Measurements from ENCODE around the gene HBE1. TPM values are rescaled to one million over a fixed set of nuclear protein-coding genes. Genes with fewer than 3 reads are reported as not detected.
A peak's percentile ranks its signal among the peaks of the same experiment; 100 is the strongest.
"Not testable (repeated sequence)": the region's sequence is repeated elsewhere in the genome, so short reads cannot be mapped to it uniquely, and the experiment has no call there.

Gene HBE1
- total and polyA plus RNA-seq, 8 donors = 4.2 to 41.6 (median 16.3) TPM; not detected in 2

DNA sequence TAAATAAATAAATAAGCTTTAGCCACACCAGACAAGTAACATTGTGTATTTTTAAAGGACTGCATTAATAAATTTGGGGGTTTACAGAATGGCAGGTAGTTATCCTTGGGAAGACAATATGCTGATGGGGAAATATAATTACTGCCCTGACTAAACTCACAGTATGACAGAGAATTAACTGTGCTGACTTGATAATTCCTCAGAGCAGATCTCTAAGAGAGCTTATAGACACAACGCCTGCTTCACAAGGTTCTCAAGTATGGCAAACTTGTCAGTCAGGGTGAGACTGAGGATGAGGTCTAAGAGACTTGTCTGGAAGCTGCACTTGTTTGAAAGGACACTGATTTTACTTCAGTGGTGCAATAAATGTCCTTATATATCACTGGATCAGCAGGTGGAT, 28.7 kb upstream of the HBE1 start:
- Histone ChIP-seq H3K4me1 (no peaks in the 10 kb centered on the region), H3K9me3 (no peaks in the 10 kb centered on the region), H3K27me3 (no peaks in the 10 kb centered on the region), H3K4me3 (no peak overlapping the region), H3K36me3 (no peaks in the 10 kb centered on the region), H3K27ac (no peak overlapping the region)
- ATAC-seq (no peak), DNase-seq (no peak)
- TF ChIP-seq, protein P1, sequence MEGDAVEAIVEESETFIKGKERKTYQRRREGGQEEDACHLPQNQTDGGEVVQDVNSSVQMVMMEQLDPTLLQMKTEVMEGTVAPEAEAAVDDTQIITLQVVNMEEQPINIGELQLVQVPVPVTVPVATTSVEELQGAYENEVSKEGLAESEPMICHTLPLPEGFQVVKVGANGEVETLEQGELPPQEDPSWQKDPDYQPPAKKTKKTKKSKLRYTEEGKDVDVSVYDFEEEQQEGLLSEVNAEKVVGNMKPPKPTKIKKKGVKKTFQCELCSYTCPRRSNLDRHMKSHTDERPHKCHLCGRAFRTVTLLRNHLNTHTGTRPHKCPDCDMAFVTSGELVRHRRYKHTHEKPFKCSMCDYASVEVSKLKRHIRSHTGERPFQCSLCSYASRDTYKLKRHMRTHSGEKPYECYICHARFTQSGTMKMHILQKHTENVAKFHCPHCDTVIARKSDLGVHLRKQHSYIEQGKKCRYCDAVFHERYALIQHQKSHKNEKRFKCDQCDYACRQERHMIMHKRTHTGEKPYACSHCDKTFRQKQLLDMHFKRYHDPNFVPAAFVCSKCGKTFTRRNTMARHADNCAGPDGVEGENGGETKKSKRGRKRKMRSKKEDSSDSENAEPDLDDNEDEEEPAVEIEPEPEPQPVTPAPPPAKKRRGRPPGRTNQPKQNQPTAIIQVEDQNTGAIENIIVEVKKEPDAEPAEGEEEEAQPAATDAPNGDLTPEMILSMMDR (IDR thresholded peaks at IDR 0.05) = no peak
- intact Hi-C loops (cut with DNase I) = no loop called here

DNA sequence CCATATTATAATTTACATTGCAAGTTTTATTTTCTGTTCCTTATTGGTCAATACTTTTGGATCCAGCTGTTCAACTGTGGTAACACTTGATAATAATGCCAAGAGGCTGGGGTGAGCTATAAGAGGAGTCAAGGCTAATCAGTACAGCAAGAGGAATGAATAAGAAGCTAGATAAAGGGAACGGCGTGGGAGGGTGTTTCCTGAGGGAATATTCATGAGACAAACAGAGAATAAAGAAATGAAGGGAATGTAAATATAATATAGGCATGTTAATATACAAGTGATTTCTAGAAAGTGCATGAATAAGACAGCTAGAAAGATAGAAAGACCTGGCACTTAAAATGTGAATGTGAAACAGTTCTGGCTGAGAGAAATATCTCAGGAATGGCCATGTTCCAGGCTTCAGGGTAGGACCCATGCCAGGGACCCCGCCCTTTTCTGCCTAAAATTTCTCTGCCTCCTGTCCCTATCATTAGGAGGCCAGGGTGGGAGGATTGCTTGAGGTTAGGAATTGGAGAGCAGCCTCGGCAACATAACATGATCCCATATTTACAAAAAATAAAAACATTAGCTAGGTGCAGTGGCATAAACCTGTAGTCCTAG, 28.1 kb upstream of the HBE1 start:
- intact Hi-C loops (cut with DNase I) = no loop called here
- no peak overlapping the region for H3K4me3 ChIP-seq
- no peak overlapping the region for H3K27ac ChIP-seq
- H3K9me3 ChIP-seq = no peaks in the 10 kb centered on the region
- H3K4me1 ChIP-seq = no peaks in the 10 kb centered on the region
- DNase-seq = peak in 1 of 4 donors; percentile 10
- H3K36me3 ChIP-seq = no peaks in the 10 kb centered on the region
- no peak for ATAC-seq
- TF ChIP-seq, protein P1 (IDR thresholded peaks at IDR 0.05) = no peak
- H3K27me3 ChIP-seq = no peaks in the 10 kb centered on the region

DNA sequence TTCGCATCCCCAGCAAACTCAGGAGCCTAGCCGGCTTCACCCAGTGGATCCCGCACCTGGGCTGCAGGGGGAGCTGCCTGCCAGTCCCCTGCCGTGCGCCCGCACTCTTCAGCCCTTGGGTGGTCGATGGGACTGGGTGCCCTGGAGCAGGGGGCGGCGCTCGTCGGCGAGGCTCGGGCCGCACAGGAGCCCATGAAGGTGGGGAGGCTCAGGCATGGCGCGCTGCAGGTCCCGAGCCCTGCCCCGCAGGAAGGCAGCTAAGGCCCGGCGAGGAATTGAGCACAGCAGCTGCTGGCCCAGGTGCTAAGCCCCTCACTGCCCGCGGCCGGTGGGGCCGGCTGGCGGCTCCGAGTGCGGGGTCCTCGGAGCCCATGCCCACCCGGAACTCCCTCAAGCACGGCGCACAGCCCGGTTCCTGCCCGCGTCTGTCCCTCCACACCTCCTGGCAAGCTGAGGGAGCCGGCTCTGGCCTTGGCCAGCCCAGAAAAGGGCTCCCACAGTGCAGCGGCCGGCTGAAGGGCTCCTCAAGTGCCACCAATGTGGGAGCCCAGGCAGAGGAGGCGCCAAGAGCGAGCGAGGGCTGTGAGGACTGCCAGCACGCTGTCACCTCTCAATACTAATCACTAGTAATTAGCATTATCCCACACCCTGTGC, 24.7 kb upstream of the HBE1 start:
- H3K4me3 ChIP-seq; H3K4me1 ChIP-seq; H3K36me3 ChIP-seq; H3K27ac ChIP-seq; ATAC-seq; intact Hi-C loops (cut with DNase I); H3K9me3 ChIP-seq; H3K27me3 ChIP-seq: not testable (repeated sequence)
- DNase-seq = peak in 1 of 4 donors; percentile 71

DNA sequence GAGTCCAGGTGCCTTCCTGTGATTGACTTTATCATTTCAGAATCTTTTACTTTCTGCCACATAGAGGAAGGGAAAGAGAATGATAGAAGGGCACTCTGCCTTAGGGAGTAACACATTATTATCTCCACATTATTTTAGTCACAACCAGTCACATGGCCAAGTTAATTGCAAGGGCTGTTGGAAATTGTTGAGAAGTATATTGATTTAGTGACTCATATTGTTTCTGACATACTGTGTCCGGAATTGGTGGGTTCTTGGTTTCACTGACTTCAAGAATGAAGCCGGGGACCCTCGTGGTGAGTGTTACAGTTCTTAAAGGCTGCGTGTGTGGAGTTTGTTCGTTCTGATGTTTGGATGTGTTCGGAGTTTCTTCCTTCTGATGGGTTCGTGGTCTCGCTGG, 23.3 kb upstream of the HBE1 start:
- intact Hi-C loops (cut with DNase I) = no loop called here
- no peaks in the 10 kb centered on the region for H3K36me3 ChIP-seq
- no peak overlapping the region for H3K27ac ChIP-seq
- TF ChIP-seq, protein P1 (IDR thresholded peaks at IDR 0.05) = no peak
- no peaks in the 10 kb centered on the region for H3K9me3 ChIP-seq
- ATAC-seq = no peak
- DNase-seq = no peak
- H3K4me1 ChIP-seq = no peaks in the 10 kb centered on the region
- no peak overlapping the region for H3K4me3 ChIP-seq
- H3K27me3 ChIP-seq = no peaks in the 10 kb centered on the region

DNA sequence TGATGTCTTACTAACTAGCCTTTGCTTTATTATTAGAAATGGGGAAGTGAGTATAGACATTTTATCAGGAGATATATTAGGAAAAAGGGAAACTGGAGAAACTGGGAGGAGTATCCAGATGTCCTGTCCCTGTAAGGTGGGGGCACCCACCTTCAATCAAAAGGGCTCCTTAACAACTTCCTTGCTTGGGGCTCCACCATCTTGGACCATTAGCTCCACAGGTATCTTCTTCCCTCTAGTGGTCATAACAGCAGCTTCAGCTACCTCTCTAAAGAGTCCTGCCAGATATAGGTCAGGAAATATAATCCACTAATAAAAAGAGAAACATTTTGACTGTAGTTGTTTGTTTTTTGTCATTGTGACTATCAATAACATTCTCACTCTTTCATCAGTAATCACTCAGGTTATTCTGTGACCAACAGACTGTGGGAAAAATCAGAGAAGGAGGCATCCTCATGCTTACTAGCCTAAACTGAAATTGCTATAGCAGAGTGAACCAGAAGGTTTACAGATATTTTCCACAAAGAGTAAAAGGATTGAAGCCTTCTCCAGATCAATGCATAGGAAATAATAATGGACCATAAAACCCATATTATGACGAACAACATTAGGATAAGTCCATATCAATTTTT, 21.6 kb upstream of the HBE1 start:
- H3K27ac ChIP-seq = no peak overlapping the region
- H3K4me3 ChIP-seq = no peak overlapping the region
- H3K27me3 ChIP-seq = no peaks in the 10 kb centered on the region
- ATAC-seq (no peak), DNase-seq (no peak)
- H3K36me3 ChIP-seq = no peaks in the 10 kb centered on the region
- H3K9me3 ChIP-seq = no peaks in the 10 kb centered on the region
- TF ChIP-seq, protein P1 (IDR thresholded peaks at IDR 0.05) = no peak
- intact Hi-C loops (cut with DNase I) = no loop called here
- H3K4me1 ChIP-seq = no peaks in the 10 kb centered on the region
